ENCODE measurements around the gene CD302. TPM values are rescaled to one million over a fixed set of nuclear protein-coding genes. Genes with fewer than 3 reads are reported as not detected.
"Not testable (repeated sequence)": the region's sequence is repeated elsewhere in the genome, so short reads cannot be mapped to it uniquely, and the experiment has no call there.

The CD302 gene
- 6.3 and 9.0 TPM in 2 replicates for total RNA-seq (2014; rRNA removed)
- polyA plus RNA-seq (2012): 1.9 TPM

DNA sequence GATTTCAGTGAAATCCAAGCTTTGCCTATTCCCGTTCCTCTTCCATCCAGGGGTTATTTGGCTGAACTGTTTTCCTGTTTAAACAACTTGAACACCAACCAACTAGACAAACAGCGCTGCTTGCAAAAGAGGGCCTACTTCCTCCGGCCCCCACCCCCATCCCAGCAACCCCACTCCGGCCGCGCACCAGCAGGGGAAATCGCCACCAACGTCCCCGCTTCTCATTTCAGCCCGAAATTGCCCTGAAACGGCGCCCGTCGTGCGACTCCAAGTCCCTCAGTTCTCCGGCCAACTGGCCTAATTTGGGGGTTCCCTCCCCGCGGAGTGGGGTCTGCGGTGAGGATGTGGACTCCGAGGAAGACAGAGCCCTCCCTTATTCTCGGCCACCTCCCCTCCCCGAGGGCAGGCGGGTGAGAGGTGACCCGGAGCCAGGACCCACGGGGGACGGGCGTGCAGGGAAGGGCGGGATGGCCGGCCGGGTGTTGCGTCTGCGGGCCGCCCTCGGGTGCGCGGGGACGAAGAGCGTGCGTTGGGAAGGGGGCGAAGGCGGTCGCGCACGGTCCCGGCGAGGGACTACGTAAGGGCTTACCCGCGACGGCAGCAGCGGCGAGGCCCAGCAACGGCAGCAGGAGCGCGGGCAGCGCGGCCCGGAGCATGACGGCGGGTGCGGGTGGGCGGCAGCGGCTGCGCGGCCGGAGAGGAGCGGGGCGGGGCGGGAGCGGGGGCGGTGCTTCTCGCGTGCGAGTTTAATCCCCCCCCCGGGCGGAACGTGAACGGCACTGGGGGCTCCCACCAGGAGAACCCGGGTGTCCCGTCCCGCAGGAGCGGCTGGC is at the start of gene CD302:
Gene CD302, minus strand, starts transcription at position 666 of the 833 bp plus-strand sequence. Its CDS starts 10 bp downstream, at position 656.
- peak; percentile 41 for DNase-seq (ENCODE audit: low read depth)

DNA sequence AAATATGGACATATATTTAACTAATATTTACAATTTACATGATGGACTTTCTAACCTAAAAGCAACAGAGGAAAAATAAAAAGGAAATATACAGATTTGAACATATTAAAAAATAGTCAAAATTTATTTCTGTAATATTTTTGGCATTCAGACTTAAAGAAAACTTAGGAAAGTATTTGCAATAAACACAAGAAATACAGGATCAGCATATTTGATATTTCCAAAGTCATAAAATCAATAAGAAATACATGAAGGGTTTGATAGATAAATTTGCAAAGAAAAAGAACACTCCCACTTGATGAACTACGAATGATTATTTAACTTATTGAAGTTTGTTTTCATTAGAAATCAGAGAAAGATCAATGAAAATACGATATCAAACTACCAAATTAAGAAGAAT is 48.6 kb upstream of the CD302 start:
- no peak for DNase-seq (ENCODE audit: low read depth)

DNA sequence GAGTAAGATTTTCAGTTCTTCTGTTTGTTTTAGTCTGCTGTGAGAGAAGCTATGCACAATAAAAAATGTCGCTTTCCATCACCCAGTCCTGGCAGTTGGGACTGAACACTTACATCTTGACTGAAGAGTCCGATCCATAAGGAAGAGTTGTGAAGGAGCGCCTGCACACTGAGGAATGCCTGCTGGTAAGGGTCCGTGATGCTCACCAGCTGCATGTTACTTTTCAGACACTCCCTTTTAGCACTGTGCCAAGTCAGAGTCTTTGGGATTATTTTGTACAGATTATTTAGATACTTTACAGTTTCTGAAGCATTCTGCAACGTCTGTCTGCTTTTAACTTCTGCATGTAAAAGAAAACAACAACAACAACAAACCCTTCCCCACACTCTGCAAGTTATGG is 42.6 kb upstream of the CD302 start:
- no peak for DNase-seq (ENCODE audit: low read depth)

GRCh38 chr2:159832858-159833257 is 34.9 kb upstream of the CD302 start:
- DNase-seq (ENCODE audit: low read depth): no peak

DNA sequence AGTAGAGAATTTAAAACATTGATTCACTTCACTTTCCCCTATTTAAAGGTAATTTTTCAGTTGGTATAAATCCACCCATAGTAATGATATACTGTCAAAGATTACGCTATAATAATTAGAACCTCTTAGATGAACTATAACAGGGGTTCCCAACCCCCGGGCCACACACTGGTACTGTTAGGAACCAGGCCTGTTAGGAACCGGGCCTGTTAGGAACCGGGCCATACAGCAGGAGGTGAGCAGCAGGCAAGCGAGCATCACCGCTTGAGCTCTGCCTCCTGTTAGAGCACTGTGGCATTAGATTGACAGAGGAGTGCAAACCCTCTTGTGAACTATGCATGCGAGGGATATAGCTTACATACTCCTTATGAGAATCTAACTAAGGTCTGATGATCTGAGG is 34.0 kb upstream of the CD302 start:
- no peak for DNase-seq (ENCODE audit: low read depth)

GRCh38 chr2:159829376-159829775 is 31.4 kb upstream of the CD302 start:
- DNase-seq (ENCODE audit: low read depth): no peak

DNA sequence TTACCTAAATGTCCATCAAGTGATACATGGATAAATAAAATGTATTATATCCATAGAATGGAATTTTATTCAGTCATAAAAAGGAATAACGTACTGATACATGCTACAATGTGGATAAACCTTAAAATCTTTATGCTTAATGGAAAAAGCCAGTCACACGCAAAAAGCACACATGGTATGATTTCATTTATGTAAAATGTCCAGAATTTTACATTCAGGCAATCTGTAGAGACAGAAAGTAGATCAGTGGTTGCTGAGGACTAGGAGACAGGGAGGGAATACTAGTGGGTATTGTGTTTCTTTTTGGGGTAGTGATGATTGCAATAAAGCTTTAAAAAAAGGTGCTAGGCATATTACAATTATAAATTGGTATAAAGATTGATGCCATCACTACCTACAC is 30.7 kb upstream of the CD302 start:
- no peak for DNase-seq (ENCODE audit: low read depth)

DNA sequence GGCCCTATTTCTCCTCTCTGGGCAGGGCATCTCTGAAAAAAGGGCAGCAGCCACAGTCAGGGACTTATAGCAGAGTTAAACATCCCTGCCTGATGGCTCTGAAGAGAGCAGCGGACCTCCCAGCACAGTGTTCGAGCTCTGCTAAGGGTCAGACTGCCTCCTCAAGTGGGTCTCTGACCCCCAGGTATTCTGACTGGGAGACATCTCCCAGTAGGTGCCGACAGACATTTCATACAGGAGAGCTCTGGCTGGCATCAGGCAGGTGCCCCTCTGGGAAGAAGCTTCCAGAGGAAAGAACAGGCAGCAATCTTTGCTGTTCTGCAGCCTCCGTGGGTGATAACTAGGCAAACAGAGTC is 24.4 kb upstream of the CD302 start:
- not testable (repeated sequence) for DNase-seq (ENCODE audit: low read depth)

GRCh38 chr2:159821775-159822477 is 23.9 kb upstream of the CD302 start:
- DNase-seq (ENCODE audit: low read depth): not testable (repeated sequence)

- no peak for DNase-seq (ENCODE audit: low read depth)
Observed at GRCh38 chr2:159818940-159819339, 20.9 kb upstream of the CD302 start.

DNA sequence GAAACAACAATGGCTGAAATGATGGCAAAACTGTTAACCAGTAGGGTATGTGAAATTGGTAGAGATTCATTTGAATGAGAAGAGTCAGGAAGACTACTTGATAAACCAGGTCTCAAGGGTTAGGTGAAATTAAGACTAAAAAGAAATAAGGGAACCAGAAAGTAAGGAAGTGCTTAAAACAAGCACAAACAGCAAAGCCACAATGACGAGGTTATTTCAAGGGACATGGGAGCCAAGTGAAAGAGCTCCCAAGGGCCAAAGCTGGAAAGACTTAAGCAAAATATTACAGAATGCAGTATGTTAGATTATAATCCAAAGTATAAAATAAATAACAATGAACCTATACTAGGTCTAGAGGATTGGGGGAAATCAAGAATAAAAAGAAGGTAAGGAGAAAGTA is 19.3 kb upstream of the CD302 start:
- no peak for DNase-seq (ENCODE audit: low read depth)

- no peak for DNase-seq (ENCODE audit: low read depth)
Observed at GRCh38 chr2:159811232-159811631, 13.2 kb upstream of the CD302 start.

DNA sequence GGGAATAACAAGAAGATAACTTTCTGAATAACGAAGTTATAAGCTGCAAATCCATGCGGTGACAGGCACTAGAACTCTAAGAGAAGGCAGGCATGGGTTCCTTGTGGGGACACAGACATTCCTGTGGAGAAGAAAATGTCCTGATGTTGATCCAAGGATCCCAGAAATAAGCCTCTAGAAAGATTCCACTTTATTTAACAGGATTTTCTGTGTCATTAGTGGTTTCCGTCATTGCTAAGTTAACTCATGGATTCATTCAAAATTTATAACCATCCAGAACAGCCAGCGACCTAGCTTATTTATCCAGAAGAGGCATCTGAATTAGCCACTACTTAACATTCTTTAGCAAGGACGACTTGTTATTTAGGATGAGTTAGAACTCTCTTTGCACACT is 10.0 kb upstream of the CD302 start:
- no peak for DNase-seq (ENCODE audit: low read depth)

GRCh38 chr2:159807183-159808031 is 9.4 kb upstream of the CD302 start:
- peak; percentile 58 for DNase-seq (ENCODE audit: low read depth)

DNA sequence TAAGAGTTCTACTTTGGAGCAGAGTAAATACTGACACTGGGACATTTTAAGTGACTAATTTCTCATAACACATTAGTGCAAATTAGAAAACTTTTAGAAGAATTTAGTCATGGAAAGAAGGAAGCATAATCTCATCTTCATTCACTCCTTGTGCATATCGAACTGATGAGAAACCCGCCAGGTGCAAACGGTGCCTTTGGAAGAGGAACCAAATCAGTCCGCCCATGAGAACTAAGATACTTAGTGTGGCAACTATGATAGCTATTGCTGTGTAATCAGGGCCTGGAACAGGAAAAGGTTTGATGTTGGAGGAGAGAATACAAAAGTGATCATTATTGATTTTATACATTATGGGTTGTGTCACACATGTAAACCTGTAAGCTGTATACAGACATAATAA is 6.9 kb upstream of the CD302 start:
- DNase-seq (ENCODE audit: low read depth): no peak

GRCh38 chr2:159803235-159803962 is 5.4 kb upstream of the CD302 start:
- no peak for DNase-seq (ENCODE audit: low read depth)

DNA sequence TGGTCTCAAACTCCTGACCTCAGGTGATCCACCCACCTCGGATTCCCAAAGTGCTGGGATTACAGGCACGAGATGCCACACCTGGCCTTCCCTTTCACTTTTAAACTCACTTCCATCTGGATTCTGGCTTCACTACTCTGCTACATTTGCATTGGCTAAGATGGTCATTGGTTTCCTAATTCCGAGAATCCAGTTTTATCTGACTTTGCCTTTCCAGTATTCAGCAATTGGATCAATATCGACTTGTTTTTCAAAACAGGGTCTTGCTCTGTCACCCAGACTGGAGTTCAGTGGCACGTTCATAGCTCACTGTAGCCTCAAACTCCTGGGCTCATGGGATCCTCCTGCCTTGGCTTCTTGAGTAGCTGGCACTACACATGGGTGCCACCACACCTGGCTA is 4.7 kb upstream of the CD302 start:
- DNase-seq (ENCODE audit: low read depth): no peak

GRCh38 chr2:159799833-159800232 is 1.8 kb upstream of the CD302 start:
- no peak for DNase-seq (ENCODE audit: low read depth)

DNA sequence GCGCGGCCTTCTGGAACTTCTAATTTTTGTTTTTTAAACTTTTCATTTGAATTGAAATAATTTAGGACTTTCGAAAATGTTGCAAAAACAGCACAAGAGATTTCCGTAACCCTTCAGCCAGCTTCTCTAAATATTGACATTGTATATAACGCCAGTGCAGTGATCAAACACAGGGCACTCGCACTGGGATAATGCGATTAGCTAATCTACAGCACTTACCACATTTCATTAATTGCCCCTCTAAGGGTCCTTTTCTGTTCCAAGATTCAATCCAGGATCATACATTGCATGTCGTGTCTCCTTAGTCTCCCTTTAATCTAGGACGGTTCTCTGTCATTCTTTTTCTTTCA is 343 bp upstream of the CD302 start:
- DNase-seq (ENCODE audit: low read depth): no peak

GRCh38 chr2:159797225-159797542 is 824 bp downstream of the CD302 start:
- DNase-seq (ENCODE audit: low read depth): no peak

- DNase-seq (ENCODE audit: low read depth): no peak
Observed at GRCh38 chr2:159795841-159796690, 1.9 kb downstream of the CD302 start.
